Measurements from ENCODE around the gene PAX6.

Gene PAX6

DNA sequence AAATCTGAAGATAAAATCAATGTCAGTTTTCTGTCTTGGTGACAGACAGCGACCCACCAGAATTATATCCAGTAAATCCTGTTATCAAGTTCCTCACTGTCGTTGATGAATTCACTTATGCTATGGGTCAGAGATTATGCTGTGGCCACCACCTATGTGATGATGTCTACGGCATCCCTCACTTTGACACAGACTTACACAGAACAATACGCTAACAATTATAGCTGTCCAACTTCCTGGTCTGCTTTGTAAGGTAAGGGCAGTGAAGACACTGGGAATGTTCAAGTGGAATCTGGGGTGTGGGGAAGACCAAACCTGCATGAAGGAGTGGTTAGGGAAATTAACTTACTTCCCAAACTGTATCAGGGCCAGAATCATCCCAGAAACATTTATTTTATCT, 19.3 kb upstream of the PAX6 start:
- no peak for ATAC-seq
- no peak for TF ChIP-seq ISL1 (CRISPR knock-in tag; IDR thresholded peaks at IDR 0.05)
- TF ChIP-seq TCF4 (CRISPR knock-in tag; IDR thresholded peaks at IDR 0.05; ENCODE audit: borderline replicate concordance) = no peak
- TF ChIP-seq, protein P1, sequence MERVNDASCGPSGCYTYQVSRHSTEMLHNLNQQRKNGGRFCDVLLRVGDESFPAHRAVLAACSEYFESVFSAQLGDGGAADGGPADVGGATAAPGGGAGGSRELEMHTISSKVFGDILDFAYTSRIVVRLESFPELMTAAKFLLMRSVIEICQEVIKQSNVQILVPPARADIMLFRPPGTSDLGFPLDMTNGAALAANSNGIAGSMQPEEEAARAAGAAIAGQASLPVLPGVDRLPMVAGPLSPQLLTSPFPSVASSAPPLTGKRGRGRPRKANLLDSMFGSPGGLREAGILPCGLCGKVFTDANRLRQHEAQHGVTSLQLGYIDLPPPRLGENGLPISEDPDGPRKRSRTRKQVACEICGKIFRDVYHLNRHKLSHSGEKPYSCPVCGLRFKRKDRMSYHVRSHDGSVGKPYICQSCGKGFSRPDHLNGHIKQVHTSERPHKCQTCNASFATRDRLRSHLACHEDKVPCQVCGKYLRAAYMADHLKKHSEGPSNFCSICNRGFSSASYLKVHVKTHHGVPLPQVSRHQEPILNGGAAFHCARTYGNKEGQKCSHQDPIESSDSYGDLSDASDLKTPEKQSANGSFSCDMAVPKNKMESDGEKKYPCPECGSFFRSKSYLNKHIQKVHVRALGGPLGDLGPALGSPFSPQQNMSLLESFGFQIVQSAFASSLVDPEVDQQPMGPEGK (CRISPR knock-in tag; IDR thresholded peaks at IDR 0.05; ENCODE audit: borderline replicate concordance) = no peak

DNA sequence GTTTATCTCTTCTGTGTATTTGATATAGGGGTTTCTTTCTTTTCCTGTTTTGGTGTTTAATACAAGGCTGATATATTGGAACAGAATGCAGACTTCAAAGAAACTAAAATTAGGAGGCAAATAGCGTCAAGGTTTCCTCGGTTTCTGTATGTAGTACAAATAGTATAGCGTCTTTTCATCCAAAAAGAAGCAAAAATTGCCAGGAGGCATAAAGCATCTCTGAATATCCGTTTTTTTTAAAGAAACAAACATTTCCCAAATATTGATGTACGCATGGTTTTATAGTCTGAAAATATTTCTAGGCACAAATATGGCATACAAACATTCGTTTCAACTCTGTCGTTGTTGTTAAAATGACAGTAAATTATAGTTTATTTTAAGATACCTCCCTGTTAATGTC, 17.1 kb upstream of the PAX6 start:
- TF ChIP-seq ARNTL (CRISPR knock-in tag; IDR thresholded peaks at IDR 0.05; ENCODE audit: borderline replicate concordance, low read depth) (no peak), SNAI2 (CRISPR knock-in tag; IDR thresholded peaks at IDR 0.05) (no peak), ESRRG (CRISPR knock-in tag; IDR thresholded peaks at IDR 0.05) (no peak), GLIS3 (CRISPR knock-in tag; IDR thresholded peaks at IDR 0.05) (no peak), OSR1 (CRISPR knock-in tag; IDR thresholded peaks at IDR 0.05) (no peak), ISL1 (CRISPR knock-in tag; IDR thresholded peaks at IDR 0.05) (no peak), ZC3H10 (CRISPR knock-in tag; IDR thresholded peaks at IDR 0.05) (no peak), ZNF70 (CRISPR knock-in tag; IDR thresholded peaks at IDR 0.05) (no peak)
- TF ChIP-seq, protein P2, sequence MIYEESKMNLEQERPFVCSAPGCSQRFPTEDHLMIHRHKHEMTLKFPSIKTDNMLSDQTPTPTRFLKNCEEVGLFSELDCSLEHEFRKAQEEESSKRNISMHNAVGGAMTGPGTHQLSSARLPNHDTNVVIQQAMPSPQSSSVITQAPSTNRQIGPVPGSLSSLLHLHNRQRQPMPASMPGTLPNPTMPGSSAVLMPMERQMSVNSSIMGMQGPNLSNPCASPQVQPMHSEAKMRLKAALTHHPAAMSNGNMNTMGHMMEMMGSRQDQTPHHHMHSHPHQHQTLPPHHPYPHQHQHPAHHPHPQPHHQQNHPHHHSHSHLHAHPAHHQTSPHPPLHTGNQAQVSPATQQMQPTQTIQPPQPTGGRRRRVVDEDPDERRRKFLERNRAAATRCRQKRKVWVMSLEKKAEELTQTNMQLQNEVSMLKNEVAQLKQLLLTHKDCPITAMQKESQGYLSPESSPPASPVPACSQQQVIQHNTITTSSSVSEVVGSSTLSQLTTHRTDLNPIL (CRISPR knock-in tag; IDR thresholded peaks at IDR 0.05; ENCODE audit: low read depth) = no peak
- TF ChIP-seq, protein P1 (CRISPR knock-in tag; IDR thresholded peaks at IDR 0.05; ENCODE audit: borderline replicate concordance) = no peak
- TF ChIP-seq, protein P3, sequence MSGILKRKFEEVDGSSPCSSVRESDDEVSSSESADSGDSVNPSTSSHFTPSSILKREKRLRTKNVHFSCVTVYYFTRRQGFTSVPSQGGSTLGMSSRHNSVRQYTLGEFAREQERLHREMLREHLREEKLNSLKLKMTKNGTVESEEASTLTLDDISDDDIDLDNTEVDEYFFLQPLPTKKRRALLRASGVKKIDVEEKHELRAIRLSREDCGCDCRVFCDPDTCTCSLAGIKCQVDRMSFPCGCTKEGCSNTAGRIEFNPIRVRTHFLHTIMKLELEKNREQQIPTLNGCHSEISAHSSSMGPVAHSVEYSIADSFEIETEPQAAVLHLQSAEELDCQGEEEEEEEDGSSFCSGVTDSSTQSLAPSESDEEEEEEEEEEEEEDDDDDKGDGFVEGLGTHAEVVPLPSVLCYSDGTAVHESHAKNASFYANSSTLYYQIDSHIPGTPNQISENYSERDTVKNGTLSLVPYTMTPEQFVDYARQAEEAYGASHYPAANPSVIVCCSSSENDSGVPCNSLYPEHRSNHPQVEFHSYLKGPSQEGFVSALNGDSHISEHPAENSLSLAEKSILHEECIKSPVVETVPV (CRISPR knock-in tag; IDR thresholded peaks at IDR 0.05) = no peak
- no peak for ATAC-seq

DNA sequence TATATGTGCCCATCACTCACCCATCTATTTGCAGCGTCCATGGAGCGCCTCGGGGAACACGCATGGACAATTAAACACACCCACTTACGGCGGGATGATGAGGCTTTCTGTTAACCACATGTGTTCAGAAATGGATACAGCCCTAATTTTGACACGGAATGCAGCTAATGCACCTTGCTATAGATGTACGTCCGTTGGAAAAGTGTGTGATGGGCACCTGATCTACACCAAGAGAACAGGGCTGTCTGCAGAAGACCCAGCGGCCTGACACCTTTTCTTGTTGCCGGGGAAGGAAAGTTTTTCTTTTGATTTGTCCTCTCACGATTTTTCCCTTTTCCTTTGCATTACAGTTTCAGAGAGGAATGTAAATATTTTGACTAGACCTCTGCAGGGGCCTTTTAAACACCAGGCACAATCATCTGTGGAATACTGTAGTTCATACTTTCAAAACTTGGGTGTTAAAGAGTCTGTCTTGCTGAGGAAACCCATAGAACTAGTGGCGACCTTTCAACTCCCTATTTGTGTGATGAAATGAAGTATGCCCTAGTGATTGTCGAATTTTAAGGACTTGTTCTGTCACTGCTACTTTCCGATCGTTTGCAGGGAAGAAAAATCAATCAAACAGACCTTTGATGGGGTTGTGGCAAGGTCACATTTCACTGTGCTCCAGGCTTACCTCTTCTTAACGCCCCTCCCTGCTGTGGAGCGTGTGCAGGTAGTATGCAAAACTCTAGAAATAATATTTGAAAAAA, 16.5 kb upstream of the PAX6 start:
- no peak for ATAC-seq
- TF ChIP-seq ZNF565 (CRISPR knock-in tag; conservative IDR thresholded peaks at IDR 0.05; ENCODE audit: low read depth) = no peak
- TF ChIP-seq GLIS3 (CRISPR knock-in tag; IDR thresholded peaks at IDR 0.05) = no peak
- TF ChIP-seq ARNTL (CRISPR knock-in tag; IDR thresholded peaks at IDR 0.05; ENCODE audit: borderline replicate concordance, low read depth) = no peak
- TF ChIP-seq SNAI2 (CRISPR knock-in tag; IDR thresholded peaks at IDR 0.05) = no peak
- TF ChIP-seq ISL1 (CRISPR knock-in tag; IDR thresholded peaks at IDR 0.05) = no peak
- TF ChIP-seq ZNF8 (CRISPR knock-in tag; IDR thresholded peaks at IDR 0.05) = no peak
- no peak for TF ChIP-seq ESRRG (CRISPR knock-in tag; IDR thresholded peaks at IDR 0.05)
- no peak for TF ChIP-seq CSDC2 (CRISPR knock-in tag; IDR thresholded peaks at IDR 0.05)
- TF ChIP-seq OSR1 (CRISPR knock-in tag; IDR thresholded peaks at IDR 0.05) = no peak
- no peak for TF ChIP-seq ZNF70 (CRISPR knock-in tag; IDR thresholded peaks at IDR 0.05)
- TF ChIP-seq ZFP30 (CRISPR knock-in tag; IDR thresholded peaks at IDR 0.05) = no peak
- TF ChIP-seq, protein P2 (CRISPR knock-in tag; IDR thresholded peaks at IDR 0.05; ENCODE audit: low read depth) = no peak
- TF ChIP-seq, protein P4, sequence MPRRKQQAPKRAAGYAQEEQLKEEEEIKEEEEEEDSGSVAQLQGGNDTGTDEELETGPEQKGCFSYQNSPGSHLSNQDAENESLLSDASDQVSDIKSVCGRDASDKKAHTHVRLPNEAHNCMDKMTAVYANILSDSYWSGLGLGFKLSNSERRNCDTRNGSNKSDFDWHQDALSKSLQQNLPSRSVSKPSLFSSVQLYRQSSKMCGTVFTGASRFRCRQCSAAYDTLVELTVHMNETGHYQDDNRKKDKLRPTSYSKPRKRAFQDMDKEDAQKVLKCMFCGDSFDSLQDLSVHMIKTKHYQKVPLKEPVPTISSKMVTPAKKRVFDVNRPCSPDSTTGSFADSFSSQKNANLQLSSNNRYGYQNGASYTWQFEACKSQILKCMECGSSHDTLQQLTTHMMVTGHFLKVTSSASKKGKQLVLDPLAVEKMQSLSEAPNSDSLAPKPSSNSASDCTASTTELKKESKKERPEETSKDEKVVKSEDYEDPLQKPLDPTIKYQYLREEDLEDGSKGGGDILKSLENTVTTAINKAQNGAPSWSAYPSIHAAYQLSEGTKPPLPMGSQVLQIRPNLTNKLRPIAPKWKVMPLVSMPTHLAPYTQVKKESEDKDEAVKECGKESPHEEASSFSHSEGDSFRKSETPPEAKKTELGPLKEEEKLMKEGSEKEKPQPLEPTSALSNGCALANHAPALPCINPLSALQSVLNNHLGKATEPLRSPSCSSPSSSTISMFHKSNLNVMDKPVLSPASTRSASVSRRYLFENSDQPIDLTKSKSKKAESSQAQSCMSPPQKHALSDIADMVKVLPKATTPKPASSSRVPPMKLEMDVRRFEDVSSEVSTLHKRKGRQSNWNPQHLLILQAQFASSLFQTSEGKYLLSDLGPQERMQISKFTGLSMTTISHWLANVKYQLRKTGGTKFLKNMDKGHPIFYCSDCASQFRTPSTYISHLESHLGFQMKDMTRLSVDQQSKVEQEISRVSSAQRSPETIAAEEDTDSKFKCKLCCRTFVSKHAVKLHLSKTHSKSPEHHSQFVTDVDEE (CRISPR knock-in tag; IDR thresholded peaks at IDR 0.05) = no peak
- TF ChIP-seq, protein P3 (CRISPR knock-in tag; IDR thresholded peaks at IDR 0.05) = no peak
- TF ChIP-seq, protein P5, sequence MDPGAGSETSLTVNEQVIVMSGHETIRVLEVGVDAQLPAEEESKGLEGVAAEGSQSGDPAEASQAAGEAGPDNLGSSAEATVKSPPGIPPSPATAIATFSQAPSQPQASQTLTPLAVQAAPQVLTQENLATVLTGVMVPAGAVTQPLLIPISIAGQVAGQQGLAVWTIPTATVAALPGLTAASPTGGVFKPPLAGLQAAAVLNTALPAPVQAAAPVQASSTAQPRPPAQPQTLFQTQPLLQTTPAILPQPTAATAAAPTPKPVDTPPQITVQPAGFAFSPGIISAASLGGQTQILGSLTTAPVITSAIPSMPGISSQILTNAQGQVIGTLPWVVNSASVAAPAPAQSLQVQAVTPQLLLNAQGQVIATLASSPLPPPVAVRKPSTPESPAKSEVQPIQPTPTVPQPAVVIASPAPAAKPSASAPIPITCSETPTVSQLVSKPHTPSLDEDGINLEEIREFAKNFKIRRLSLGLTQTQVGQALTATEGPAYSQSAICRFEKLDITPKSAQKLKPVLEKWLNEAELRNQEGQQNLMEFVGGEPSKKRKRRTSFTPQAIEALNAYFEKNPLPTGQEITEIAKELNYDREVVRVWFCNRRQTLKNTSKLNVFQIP (CRISPR knock-in tag; IDR thresholded peaks at IDR 0.05; ENCODE audit: borderline replicate concordance, low read depth) = no peak
- no peak for TF ChIP-seq ZC3H10 (CRISPR knock-in tag; IDR thresholded peaks at IDR 0.05)
